ENCODE measurements around the gene KLHL36. TPM values are rescaled to one million over a fixed set of nuclear protein-coding genes. Genes with fewer than 3 reads are reported as not detected.
"Not testable (repeated sequence)": the region's sequence is repeated elsewhere in the genome, so short reads cannot be mapped to it uniquely, and the experiment has no call there.

KLHL36 gene
- total RNA-seq, 6 donors from 2014 or later, result 44.1 to 92.2 (median 54.2) TPM

DNA sequence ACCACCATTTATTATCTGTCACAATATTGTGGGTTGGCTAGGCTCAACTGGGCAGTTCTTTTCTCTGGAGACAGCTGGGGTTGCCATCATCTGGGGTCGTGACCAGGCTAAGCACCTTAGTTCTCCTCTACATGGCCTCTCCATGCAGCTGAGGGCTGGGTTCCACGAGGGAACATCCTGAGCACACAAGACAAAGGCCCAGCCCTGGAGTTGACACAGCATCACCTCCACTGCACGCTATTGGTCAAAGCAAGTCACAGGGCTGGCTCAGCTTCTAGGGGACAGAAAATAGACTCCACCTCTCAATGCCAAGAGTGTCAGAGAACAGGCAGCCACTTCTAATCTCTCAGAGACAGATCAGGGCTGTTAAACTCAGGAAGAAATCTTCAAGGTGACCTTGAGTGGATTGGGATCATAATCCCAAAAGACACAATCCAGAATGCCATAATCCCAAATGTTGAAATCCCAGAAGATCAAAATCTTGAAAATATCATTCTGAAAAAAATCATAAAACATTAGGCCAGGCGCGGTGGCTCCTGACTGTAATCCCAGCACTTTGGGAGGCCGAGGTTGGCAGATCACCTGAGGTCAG, 38.5 kb downstream of the KLHL36 start:
- ATAC-seq (ENCODE audit: low FRiP score in 2 of 2), result no peak
- Histone ChIP-seq H3K27ac (no peak overlapping the region), H3K27me3 (no peaks in the 10 kb centered on the region), H3K36me3 (no peaks in the 10 kb centered on the region), H3K9me3 (no peaks in the 10 kb centered on the region), H3K4me3 (no peak overlapping the region), H3K4me1 (no peaks in the 10 kb centered on the region)
- WGBS, 2 donors, result 88 to 92% methylated on average over 3 to 5 of the region's 6 CpGs
- no peak for DNase-seq
- TF ChIP-seq, protein P1, sequence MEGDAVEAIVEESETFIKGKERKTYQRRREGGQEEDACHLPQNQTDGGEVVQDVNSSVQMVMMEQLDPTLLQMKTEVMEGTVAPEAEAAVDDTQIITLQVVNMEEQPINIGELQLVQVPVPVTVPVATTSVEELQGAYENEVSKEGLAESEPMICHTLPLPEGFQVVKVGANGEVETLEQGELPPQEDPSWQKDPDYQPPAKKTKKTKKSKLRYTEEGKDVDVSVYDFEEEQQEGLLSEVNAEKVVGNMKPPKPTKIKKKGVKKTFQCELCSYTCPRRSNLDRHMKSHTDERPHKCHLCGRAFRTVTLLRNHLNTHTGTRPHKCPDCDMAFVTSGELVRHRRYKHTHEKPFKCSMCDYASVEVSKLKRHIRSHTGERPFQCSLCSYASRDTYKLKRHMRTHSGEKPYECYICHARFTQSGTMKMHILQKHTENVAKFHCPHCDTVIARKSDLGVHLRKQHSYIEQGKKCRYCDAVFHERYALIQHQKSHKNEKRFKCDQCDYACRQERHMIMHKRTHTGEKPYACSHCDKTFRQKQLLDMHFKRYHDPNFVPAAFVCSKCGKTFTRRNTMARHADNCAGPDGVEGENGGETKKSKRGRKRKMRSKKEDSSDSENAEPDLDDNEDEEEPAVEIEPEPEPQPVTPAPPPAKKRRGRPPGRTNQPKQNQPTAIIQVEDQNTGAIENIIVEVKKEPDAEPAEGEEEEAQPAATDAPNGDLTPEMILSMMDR (IDR thresholded peaks at IDR 0.05), result no peak
- TF ChIP-seq POLR2AphosphoS5 (IDR thresholded peaks at IDR 0.05) (no peak), EP300 (IDR thresholded peaks at IDR 0.05) (no peak), POLR2A (IDR thresholded peaks at IDR 0.05) (no peak)

DNA sequence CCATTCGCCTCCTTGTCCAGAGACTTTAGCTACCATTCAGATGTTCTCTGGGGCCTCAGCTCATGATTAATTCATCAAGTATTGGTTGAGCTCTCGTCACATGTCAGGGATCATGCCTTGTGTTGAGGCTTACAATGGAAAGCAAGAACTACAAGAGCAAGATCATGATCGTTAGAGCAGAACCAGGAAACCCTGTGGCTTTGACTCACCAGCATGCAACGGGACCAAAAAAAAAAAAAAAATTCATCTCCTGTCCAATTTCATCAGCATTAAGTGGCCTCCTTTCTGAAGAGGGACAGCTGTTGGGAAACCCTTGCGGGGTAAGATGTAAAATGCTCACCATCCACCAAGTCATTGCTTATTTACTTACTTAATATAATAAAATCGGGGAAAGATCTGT, 39.4 kb downstream of the KLHL36 start:
- ATAC-seq (ENCODE audit: low FRiP score in 2 of 2) (no peak), DNase-seq (peak in 1 of 2 donors; percentile 24)
- Histone ChIP-seq H3K4me3 (no peak overlapping the region), H3K27ac (no peak overlapping the region), H3K4me1 (no peaks in the 10 kb centered on the region), H3K9me3 (no peaks in the 10 kb centered on the region), H3K36me3 (no peaks in the 10 kb centered on the region), H3K27me3 (no peaks in the 10 kb centered on the region)
- 64 to 66% methylated on average over 6 of the region's 6 CpGs for WGBS, 2 donors
- no peak for TF ChIP-seq EP300 (IDR thresholded peaks at IDR 0.05)
- TF ChIP-seq POLR2A (IDR thresholded peaks at IDR 0.05), result no peak
- TF ChIP-seq, protein P1 (IDR thresholded peaks at IDR 0.05), result no peak
- no peak for TF ChIP-seq POLR2AphosphoS5 (IDR thresholded peaks at IDR 0.05)

DNA sequence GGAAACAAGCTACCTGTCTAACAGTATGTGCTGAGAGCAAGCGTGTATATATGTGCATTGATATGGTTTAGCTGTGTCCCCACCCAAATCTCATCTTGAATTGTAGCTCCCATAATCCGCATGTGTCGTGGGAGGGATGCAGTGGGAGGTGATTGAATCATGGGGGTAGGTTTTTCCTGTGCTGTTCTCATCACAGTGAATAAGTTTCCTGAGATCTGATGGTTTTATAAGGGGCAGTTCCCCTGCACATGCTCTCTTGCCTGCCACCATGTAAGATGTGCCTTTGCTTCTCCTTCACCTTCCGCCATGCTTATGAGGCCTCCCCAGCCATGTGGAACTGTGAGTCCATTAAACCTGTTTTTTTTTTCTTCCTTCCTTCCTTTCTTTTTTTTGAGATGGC, 39.9 kb downstream of the KLHL36 start:
- WGBS, 2 donors, result 94 to 100% methylated on average over 4 of the region's 4 CpGs
- H3K27ac ChIP-seq; H3K27me3 ChIP-seq; H3K4me1 ChIP-seq; H3K36me3 ChIP-seq; ATAC-seq (ENCODE audit: low FRiP score in 2 of 2); H3K9me3 ChIP-seq; H3K4me3 ChIP-seq; DNase-seq: not testable (repeated sequence)

DNA sequence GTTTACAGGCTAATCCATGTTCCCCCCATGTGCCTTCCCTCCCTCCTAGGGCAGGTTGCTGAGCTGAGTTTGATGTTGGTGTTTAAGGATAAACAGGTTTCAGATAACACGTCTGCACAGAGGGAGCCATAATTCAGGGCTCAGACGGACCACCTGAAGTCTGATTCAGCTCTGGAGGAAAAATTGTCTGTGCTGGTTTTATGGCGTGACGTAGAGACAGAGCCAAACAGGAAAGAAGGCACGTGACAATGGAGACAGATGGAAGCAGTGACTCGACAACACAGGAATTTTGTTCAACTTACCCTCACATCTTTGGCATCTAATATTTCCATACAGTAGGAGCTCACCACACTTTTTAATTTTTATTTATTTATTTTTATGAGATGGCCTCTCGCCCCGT, 40.8 kb downstream of the KLHL36 start:
- TF ChIP-seq, protein P1 (IDR thresholded peaks at IDR 0.05), result no peak
- TF ChIP-seq POLR2AphosphoS5 (IDR thresholded peaks at IDR 0.05) (no peak), POLR2A (IDR thresholded peaks at IDR 0.05) (no peak), EP300 (IDR thresholded peaks at IDR 0.05) (no peak)
- ATAC-seq (ENCODE audit: low FRiP score in 2 of 2), result no peak
- no peak for DNase-seq

DNA sequence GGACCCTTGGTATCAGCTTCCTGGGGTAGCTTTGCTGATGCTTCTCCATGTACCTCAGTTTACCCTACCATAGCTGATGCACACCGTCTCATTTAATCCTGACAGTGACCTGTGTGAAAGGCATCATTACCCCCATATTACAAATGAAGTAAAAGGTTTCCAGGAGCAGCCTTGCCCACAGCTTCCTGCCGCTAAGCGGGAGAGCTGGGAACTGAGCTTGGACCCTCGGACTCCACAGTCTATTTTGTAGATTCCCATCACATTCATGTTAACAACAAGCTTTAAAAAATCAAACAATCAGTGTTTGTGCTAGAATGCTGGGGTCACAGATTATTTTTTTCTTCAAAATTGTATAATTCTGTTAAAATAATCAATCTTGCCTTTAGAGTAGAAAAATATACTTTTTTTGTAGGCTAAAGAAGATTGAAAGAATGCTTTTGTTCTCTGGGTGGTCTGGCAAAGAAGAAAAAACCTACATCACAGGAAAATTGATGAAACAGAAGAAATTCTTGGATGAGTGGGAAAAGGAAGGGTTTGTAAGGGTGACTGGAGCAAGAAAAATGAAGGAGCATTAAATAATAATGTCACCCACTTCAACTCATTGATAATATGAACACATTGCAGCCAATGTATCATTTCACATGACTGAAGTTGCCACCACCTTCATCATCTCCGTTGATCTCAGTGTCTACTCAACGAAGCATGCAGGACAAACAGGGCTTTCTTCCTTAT, 41.9 kb downstream of the KLHL36 start:
- WGBS, 2 donors, result 86 to 88% methylated on average over 6 of the region's 6 CpGs
- Histone ChIP-seq H3K9me3 (no peaks in the 10 kb centered on the region), H3K27ac (no peak overlapping the region), H3K27me3 (no peaks in the 10 kb centered on the region), H3K4me3 (no peak overlapping the region), H3K36me3 (no peaks in the 10 kb centered on the region), H3K4me1 (no peaks in the 10 kb centered on the region)
- ATAC-seq (ENCODE audit: low FRiP score in 2 of 2), result no peak
- DNase-seq, result no peak
- TF ChIP-seq, protein P1 (IDR thresholded peaks at IDR 0.05), result no peak
- TF ChIP-seq POLR2AphosphoS5 (IDR thresholded peaks at IDR 0.05) (no peak), EP300 (IDR thresholded peaks at IDR 0.05) (no peak), POLR2A (IDR thresholded peaks at IDR 0.05) (no peak)

More for the DNA sequence above, 40.8 kb downstream of the KLHL36 start:
- no peak overlapping the region for H3K27ac ChIP-seq
- H3K4me3 ChIP-seq, result no peak overlapping the region
- no peaks in the 10 kb centered on the region for H3K27me3 ChIP-seq
- no peaks in the 10 kb centered on the region for H3K9me3 ChIP-seq
- no peaks in the 10 kb centered on the region for H3K36me3 ChIP-seq
- 71% methylated on average over 8 of the region's 8 CpGs for WGBS, 2 donors
- H3K4me1 ChIP-seq, result no peaks in the 10 kb centered on the region

Measured in upper lobe of left lung (tissue), 6 donors.